ENCODE results near the gene DTD1.

- TF ChIP-seq CTCF (IDR thresholded peaks at IDR 0.05) (no peak), POLR2A (IDR thresholded peaks at IDR 0.05) (no peak)
These were observed 83.4 kb downstream of the DTD1 start for GRCh38 chr20:18671203-18671710.

Measured in heart left ventricle (tissue), 13 donors.